ENCODE data around the gene U2AF2. TPM values are rescaled to one million over a fixed set of nuclear protein-coding genes. Genes with fewer than 3 reads are reported as not detected.

Gene U2AF2
- total RNA-seq, 6 experiments from 2014 or later: 55.1 to 75.6 (median 63.5) TPM

DNA sequence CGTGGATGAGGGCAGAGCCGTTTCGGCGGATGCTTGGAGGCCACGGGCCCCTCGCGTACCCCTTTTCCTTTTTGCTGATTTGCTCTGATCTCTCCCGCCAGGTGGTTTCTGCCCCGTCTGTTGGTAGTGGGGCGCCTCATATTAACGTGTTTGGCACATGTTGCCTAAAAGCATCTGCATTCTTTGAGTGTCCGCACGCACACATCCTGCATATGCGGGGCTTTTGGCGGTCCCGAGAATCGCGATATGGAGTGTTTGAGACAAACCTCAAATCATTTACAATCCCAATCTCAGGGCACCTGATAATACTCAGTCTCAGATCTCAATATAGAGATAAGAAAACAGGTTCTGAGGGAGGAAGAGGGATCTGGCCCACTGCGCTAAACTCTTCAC, 809 bp downstream of the U2AF2 start:
- DNase-seq (no peak), ATAC-seq (no peak)
- intact Hi-C loops (cut with DNase I): no loop called here
- WGBS (ENCODE audit: insufficient coverage, low coverage, low lambda C conversion rate, missing lambda C conversion rate): under 1% methylated on average over 17 of the region's 19 CpGs
- H3K27ac ChIP-seq: peak overlapping the region; percentile 93 to 96 (median 96)
- H3K36me3 ChIP-seq: peaks cover 0 to 7% (median 0%) of the 10 kb centered on the region in 4 donors
- TF ChIP-seq, protein P1, sequence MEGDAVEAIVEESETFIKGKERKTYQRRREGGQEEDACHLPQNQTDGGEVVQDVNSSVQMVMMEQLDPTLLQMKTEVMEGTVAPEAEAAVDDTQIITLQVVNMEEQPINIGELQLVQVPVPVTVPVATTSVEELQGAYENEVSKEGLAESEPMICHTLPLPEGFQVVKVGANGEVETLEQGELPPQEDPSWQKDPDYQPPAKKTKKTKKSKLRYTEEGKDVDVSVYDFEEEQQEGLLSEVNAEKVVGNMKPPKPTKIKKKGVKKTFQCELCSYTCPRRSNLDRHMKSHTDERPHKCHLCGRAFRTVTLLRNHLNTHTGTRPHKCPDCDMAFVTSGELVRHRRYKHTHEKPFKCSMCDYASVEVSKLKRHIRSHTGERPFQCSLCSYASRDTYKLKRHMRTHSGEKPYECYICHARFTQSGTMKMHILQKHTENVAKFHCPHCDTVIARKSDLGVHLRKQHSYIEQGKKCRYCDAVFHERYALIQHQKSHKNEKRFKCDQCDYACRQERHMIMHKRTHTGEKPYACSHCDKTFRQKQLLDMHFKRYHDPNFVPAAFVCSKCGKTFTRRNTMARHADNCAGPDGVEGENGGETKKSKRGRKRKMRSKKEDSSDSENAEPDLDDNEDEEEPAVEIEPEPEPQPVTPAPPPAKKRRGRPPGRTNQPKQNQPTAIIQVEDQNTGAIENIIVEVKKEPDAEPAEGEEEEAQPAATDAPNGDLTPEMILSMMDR (IDR thresholded peaks at IDR 0.05): no peak
- TF ChIP-seq POLR2A (IDR thresholded peaks at IDR 0.05): no peak
- peaks cover 0 to 32% (median 12%) of the 10 kb centered on the region in 4 donors for H3K4me1 ChIP-seq
- no peaks in the 10 kb centered on the region for H3K27me3 ChIP-seq
- peak overlapping the region; percentile 83 to 99 (median 88) for H3K4me3 ChIP-seq
- H3K9me3 ChIP-seq: no peaks in the 10 kb centered on the region

- Histone ChIP-seq H3K27me3 (no peaks in the 10 kb centered on the region), H3K9me3 (no peaks in the 10 kb centered on the region), H3K4me3 (peak overlapping the region; percentile 83 to 99 (median 88)), H3K4me1 (peaks cover 0 to 32% (median 12%) of the 10 kb centered on the region in 4 donors), H3K36me3 (peaks cover 0 to 12% (median 2%) of the 10 kb centered on the region in 4 donors), H3K27ac (no peak overlapping the region)
- no peak for DNase-seq
- WGBS (ENCODE audit: insufficient coverage, low coverage, low lambda C conversion rate, missing lambda C conversion rate): 41% methylated on average over 6 of the region's 7 CpGs
- ATAC-seq: no peak
- intact Hi-C loops (cut with DNase I): no loop called here
- TF ChIP-seq, protein P1 (IDR thresholded peaks at IDR 0.05): no peak
- no peak for TF ChIP-seq POLR2A (IDR thresholded peaks at IDR 0.05)
These were observed 1.7 kb downstream of the U2AF2 start for GRCh38 chr19:55656552-55656951.

- intact Hi-C loops (cut with DNase I): no loop called here
- no peaks in the 10 kb centered on the region for H3K9me3 ChIP-seq
- 42% methylated on average over 8 of the region's 18 CpGs for WGBS (ENCODE audit: insufficient coverage, low coverage, low lambda C conversion rate, missing lambda C conversion rate)
- H3K36me3 ChIP-seq: peaks cover 0 to 18% (median 3%) of the 10 kb centered on the region in 4 donors
- no peak for DNase-seq
- H3K4me3 ChIP-seq: peak overlapping the region in 2 of 3 donors; percentile 88 to 99
- no peak for TF ChIP-seq POLR2A (IDR thresholded peaks at IDR 0.05)
- TF ChIP-seq, protein P1 (IDR thresholded peaks at IDR 0.05): no peak
- peaks cover 0 to 32% (median 12%) of the 10 kb centered on the region in 4 donors for H3K4me1 ChIP-seq
- no peak for ATAC-seq
- no peaks in the 10 kb centered on the region for H3K27me3 ChIP-seq
- H3K27ac ChIP-seq: no peak overlapping the region
These were observed 2.3 kb downstream of the U2AF2 start for GRCh38 chr19:55656988-55657747.

DNA sequence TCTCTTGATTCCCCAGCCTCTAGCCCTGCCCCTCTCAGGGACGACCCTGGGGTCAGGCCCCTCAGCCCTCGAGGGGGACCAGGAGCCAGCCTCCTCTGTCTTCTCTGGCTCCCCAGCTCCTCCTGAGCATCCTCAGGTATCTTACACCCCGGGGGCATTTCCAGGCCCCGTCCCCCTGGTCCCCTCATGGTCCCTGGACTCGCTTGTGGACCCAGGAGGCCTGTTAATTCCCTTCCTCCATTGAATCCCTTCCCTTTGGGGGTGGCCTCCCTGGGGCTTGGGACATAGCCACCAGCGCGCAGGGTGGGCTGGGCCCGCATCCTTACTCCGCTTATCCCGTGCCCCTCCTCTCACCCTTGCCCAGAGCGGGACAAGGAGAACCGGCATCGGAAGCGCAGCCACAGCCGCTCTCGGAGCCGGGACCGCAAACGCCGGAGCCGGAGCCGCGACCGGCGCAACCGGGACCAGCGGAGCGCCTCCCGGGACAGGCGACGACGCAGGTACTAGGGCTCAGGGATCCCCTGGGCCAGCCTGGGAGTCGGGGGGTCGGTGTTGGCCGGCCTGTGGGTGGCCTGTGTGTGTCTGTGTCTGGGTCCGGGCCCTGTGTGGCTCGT, 4.1 kb downstream of the U2AF2 start:
- intact Hi-C loops (cut with DNase I): no loop called here
- Histone ChIP-seq H3K36me3 (peaks cover 0 to 34% (median 15%) of the 10 kb centered on the region in 4 donors), H3K4me1 (peaks cover 0 to 32% (median 12%) of the 10 kb centered on the region in 4 donors), H3K27me3 (no peaks in the 10 kb centered on the region), H3K4me3 (no peak overlapping the region), H3K27ac (no peak overlapping the region), H3K9me3 (no peaks in the 10 kb centered on the region)
- no peak for TF ChIP-seq POLR2A (IDR thresholded peaks at IDR 0.05)
- TF ChIP-seq, protein P1 (IDR thresholded peaks at IDR 0.05): no peak
- WGBS (ENCODE audit: insufficient coverage, low coverage, low lambda C conversion rate, missing lambda C conversion rate): 100% methylated on average over 1 of the region's 37 CpGs
- peak in 1 of 3 donors; percentile 13 for DNase-seq
- ATAC-seq: no peak
